Measurements from ENCODE around the gene ENTPD6. TPM values are rescaled to one million over a fixed set of nuclear protein-coding genes. Genes with fewer than 3 reads are reported as not detected.

Gene ENTPD6
- total RNA-seq, 1 experiment from 2014 or later: 51.2 TPM

- DNase-seq: peak; percentile 26
- H3K27me3 ChIP-seq (ENCODE audit: control insufficient read depth, insufficient read depth, low read length): no peaks in the 10 kb centered on the region
- no peak overlapping the region for H3K4me3 ChIP-seq (ENCODE audit: insufficient read depth, low read depth, low read length)
- peaks cover 6% of the 10 kb centered on the region for H3K36me3 ChIP-seq (replicated peaks; ENCODE audit: control insufficient read depth, insufficient read depth, low read length)
Measured at GRCh38 chr20:25220810-25221591, 25.5 kb downstream of the ENTPD6 start.

DNA sequence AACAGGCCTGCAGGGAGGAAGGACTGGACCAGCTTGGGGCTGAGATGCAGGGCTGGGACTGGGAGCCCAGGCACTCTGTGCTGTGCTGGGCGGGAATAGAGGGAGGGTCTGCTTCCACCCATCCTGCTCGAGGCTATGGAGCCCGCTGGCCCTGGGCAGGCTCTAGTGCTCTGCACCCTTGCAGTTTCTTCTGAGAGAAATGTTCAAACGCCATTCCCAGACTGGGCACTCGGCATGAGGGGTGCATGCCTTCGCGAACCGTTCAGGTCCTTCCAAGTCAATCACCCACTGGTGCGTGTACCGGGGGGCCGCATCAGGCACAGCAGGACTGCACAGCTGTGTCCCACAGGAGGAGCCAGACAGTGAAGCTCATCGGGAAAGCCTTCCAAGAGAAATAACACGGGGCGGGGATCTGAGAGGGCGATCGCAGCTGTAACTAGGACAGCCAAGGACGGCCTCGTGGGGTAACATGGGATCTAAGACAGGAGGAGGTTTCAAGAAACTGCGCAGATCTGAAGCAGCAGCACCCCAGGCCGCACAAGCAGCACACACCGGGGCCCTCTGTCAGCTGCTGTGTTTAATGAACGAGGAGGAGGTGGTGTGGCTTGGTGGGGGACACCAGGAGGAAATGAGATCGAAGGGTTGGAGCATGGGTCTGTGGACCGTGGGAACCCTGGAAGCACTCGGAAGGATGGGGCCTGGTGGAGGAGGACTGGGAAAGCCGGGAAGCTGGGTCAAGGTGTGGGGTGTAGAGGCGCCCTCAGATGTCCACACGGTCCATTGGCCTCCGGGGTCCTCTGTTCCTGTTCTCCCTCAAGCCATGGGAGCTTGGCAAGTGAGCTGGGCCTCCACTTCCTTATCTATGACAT, 26.3 kb downstream of the ENTPD6 start:
- no peak for DNase-seq
- Histone ChIP-seq H3K36me3 (replicated peaks; ENCODE audit: control insufficient read depth, insufficient read depth, low read length) (peaks cover 4% of the 10 kb centered on the region), H3K27me3 (ENCODE audit: control insufficient read depth, insufficient read depth, low read length) (no peaks in the 10 kb centered on the region), H3K4me3 (ENCODE audit: insufficient read depth, low read depth, low read length) (no peak overlapping the region)

GRCh38 chr20:25222461-25223178, 27.1 kb downstream of the ENTPD6 start:
- peak; percentile 78 for DNase-seq
- no peaks in the 10 kb centered on the region; the same call in none of the 2 replicates for H3K36me3 ChIP-seq (replicated peaks; ENCODE audit: control insufficient read depth, insufficient read depth, low read length)
- H3K4me3 ChIP-seq (ENCODE audit: insufficient read depth, low read depth, low read length): no peak overlapping the region
- no peaks in the 10 kb centered on the region for H3K27me3 ChIP-seq (ENCODE audit: control insufficient read depth, insufficient read depth, low read length)

- peak; percentile 83 for DNase-seq
- Histone ChIP-seq H3K27me3 (ENCODE audit: control insufficient read depth, insufficient read depth, low read length) (no peaks in the 10 kb centered on the region), H3K4me3 (ENCODE audit: insufficient read depth, low read depth, low read length) (no peak overlapping the region), H3K36me3 (replicated peaks; ENCODE audit: control insufficient read depth, insufficient read depth, low read length) (no peaks in the 10 kb centered on the region; the same call in none of the 2 replicates)
Measured at GRCh38 chr20:25223179-25223661, 27.7 kb downstream of the ENTPD6 start.

DNA sequence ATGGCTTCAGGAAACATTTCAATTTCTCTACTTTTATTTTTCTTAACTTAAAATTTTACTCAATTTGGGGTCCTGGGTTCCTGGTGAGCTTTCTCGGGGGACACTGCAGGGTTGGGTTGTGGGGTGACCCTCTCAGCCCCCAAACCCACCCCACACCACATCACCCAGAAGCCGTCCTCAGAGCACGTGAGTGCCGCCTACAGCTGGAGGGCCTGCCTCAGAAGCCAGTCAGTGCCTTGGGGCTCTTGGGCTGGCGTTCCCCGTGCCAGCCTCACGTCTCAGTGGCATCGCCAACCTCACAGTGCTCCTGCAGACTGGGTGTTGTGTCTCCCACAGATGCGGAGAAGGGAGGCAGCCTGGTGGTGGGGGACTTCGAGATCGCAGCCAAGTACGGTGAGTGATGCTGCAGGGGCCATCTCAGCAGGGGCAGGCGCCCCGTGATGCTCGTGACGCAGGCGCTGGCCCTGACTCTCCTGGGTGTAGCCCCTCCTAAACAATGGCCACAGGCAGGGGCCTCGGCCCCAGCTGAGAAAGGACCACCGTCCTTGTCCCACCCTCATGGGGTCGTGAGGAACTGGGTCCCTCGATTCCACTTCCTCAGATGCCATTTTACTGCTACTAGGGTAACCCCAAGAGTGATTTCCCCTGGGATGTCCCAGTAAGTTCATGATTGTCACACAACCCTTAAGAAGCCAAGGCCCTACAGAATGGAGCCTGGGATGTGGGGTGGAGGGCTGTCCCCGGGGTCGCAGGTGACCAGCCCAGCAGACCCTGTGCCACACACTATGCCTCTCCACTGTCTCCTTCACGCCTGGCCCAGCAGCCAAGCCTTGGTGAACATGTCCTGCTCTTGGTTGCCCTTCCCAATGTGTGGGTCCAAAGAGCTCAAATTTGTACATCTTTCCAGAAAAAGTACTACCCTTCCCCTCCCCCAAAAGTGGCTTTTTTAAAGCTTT, 28.5 kb downstream of the ENTPD6 start:
- H3K36me3 ChIP-seq (replicated peaks; ENCODE audit: control insufficient read depth, insufficient read depth, low read length): no peaks in the 10 kb centered on the region; the same call in none of the 2 replicates
- DNase-seq: peak; percentile 40
- H3K27me3 ChIP-seq (ENCODE audit: control insufficient read depth, insufficient read depth, low read length): no peaks in the 10 kb centered on the region

GRCh38 chr20:25224941-25225340, 29.4 kb downstream of the ENTPD6 start:
- DNase-seq: peak; percentile 32
- H3K4me3 ChIP-seq (ENCODE audit: insufficient read depth, low read depth, low read length): no peak overlapping the region
- no peaks in the 10 kb centered on the region; the same call in none of the 2 replicates for H3K36me3 ChIP-seq (replicated peaks; ENCODE audit: control insufficient read depth, insufficient read depth, low read length)
- H3K27me3 ChIP-seq (ENCODE audit: control insufficient read depth, insufficient read depth, low read length): no peaks in the 10 kb centered on the region

More for the DNA sequence above, 28.5 kb downstream of the ENTPD6 start:
- no peak overlapping the region for H3K4me3 ChIP-seq (ENCODE audit: insufficient read depth, low read depth, low read length)

- H3K27me3 ChIP-seq (ENCODE audit: control insufficient read depth, insufficient read depth, low read length): no peaks in the 10 kb centered on the region
- H3K4me3 ChIP-seq (ENCODE audit: insufficient read depth, low read depth, low read length): no peak overlapping the region
- no peaks in the 10 kb centered on the region; the same call in none of the 2 replicates for H3K36me3 ChIP-seq (replicated peaks; ENCODE audit: control insufficient read depth, insufficient read depth, low read length)
- DNase-seq: peak; percentile 32
Measured at GRCh38 chr20:25225642-25226432, 30.3 kb downstream of the ENTPD6 start.

- no peak overlapping the region for H3K4me3 ChIP-seq (ENCODE audit: insufficient read depth, low read depth, low read length)
Measured at GRCh38 chr20:25226433-25227316, 31.2 kb downstream of the ENTPD6 start.

GRCh38 chr20:25227317-25227831, 31.9 kb downstream of the ENTPD6 start:
- H3K4me3 ChIP-seq (ENCODE audit: insufficient read depth, low read depth, low read length): no peak overlapping the region
- H3K27me3 ChIP-seq (ENCODE audit: control insufficient read depth, insufficient read depth, low read length): no peaks in the 10 kb centered on the region
- DNase-seq: no peak
- H3K36me3 ChIP-seq (replicated peaks; ENCODE audit: control insufficient read depth, insufficient read depth, low read length): no peaks in the 10 kb centered on the region; the same call in none of the 2 replicates

More at GRCh38 chr20:25226433-25227316, 31.2 kb downstream of the ENTPD6 start:
- no peaks in the 10 kb centered on the region for H3K27me3 ChIP-seq (ENCODE audit: control insufficient read depth, insufficient read depth, low read length)
- DNase-seq: peak; percentile 43
- H3K36me3 ChIP-seq (replicated peaks; ENCODE audit: control insufficient read depth, insufficient read depth, low read length): no peaks in the 10 kb centered on the region; the same call in none of the 2 replicates

GRCh38 chr20:25229486-25230165, 34.1 kb downstream of the ENTPD6 start:
- H3K36me3 ChIP-seq (replicated peaks; ENCODE audit: control insufficient read depth, insufficient read depth, low read length): no peaks in the 10 kb centered on the region; the same call in none of the 2 replicates
- no peak for DNase-seq
- no peak overlapping the region for H3K4me3 ChIP-seq (ENCODE audit: insufficient read depth, low read depth, low read length)
- H3K27me3 ChIP-seq (ENCODE audit: control insufficient read depth, insufficient read depth, low read length): no peaks in the 10 kb centered on the region

- no peak for DNase-seq
- no peaks in the 10 kb centered on the region; the same call in none of the 2 replicates for H3K36me3 ChIP-seq (replicated peaks; ENCODE audit: control insufficient read depth, insufficient read depth, low read length)
- no peaks in the 10 kb centered on the region for H3K27me3 ChIP-seq (ENCODE audit: control insufficient read depth, insufficient read depth, low read length)
- H3K4me3 ChIP-seq (ENCODE audit: insufficient read depth, low read depth, low read length): no peak overlapping the region
Measured at GRCh38 chr20:25230166-25230831, 34.8 kb downstream of the ENTPD6 start.
